ENCODE results near the gene ZFHX3. TPM values are rescaled to one million over a fixed set of nuclear protein-coding genes. Genes with fewer than 3 reads are reported as not detected.

ZFHX3 gene
- total and polyA plus RNA-seq, 10 of the 15 experiments (the other 5 are each of a cell fraction or from before 2014, with no cell fraction given): 0.68 to 8.6 (median 2.0) TPM

- Histone ChIP-seq H3K4me1 (ENCODE audit: control insufficient read depth, insufficient read depth, low read length) (no peaks in the 10 kb centered on the region), H3K27me3 (replicated peaks in 1 of 2; ENCODE audit: control insufficient read depth in 2 of 2, insufficient read depth in 2 of 2, low read length in 1 of 2) (no peaks in the 10 kb centered on the region), H3K79me2 (ENCODE audit: control insufficient read depth, insufficient read depth, low read length) (no peaks in the 10 kb centered on the region), H3K4me2 (ENCODE audit: control insufficient read depth, insufficient read depth) (no peak overlapping the region), H4K20me1 (ENCODE audit: control insufficient read depth, insufficient read depth) (no peaks in the 10 kb centered on the region), H3K36me3 (ENCODE audit: control insufficient read depth in 2 of 2, insufficient read depth in 2 of 2, low read length in 1 of 2) (no peaks in the 10 kb centered on the region), H3K9me3 (replicated peaks; ENCODE audit: control insufficient read depth, insufficient read depth, low read length) (no peaks in the 10 kb centered on the region), H3K4me3 (no peak overlapping the region), H2AFZ (ENCODE audit: control insufficient read depth, low read depth, low read length) (no peak overlapping the region), H3K27ac (ENCODE audit: control insufficient read depth, insufficient read depth) (no peak overlapping the region), H3K9ac (ENCODE audit: control insufficient read depth, insufficient read depth, low read length) (no peak overlapping the region)
- ATAC-seq (no peak), DNase-seq (ENCODE audit: low read depth, low spot score) (no peak), FAIRE-seq (no peak)
- SMC1A ChIA-PET (ENCODE audit: uncharacterized antibody, unreplicated experiment): no interaction called here
- no peak for TF ChIP-seq TCF3 (IDR thresholded peaks at IDR 0.05; ENCODE audit: borderline replicate concordance, insufficient read depth, low read depth, low read length)
- in situ Hi-C loops (cut with MboI): no loop called here
- POLR2A ChIA-PET: no interaction called here
- intact Hi-C loops (cut with micrococcal nuclease; ENCODE audit: unreplicated experiment): no loop called here
- RAD21 ChIA-PET (ENCODE audit: unreplicated experiment): no interaction called here
- CTCF ChIA-PET: interaction anchor here (0.6 kb wide), 1 partner anchor 874 kb away, joined by 3 read pairs; no protein-coding TSS in a partner anchor
- no TSS peak for BruUV-seq (replicated peaks)
- WGBS (ENCODE audit: insufficient coverage, insufficient replicate concordance, low lambda C conversion rate, missing lambda C conversion rate): 79% methylated on average over 5 of the region's 5 CpGs
Measured at GRCh38 chr16:72970656-72971055, 77.3 kb downstream of the ZFHX3 start.

- CTCF ChIA-PET: no interaction called here
- no peak overlapping the region for H3K4me3 ChIP-seq
- no peaks in the 10 kb centered on the region for H3K4me1 ChIP-seq (ENCODE audit: control insufficient read depth, insufficient read depth, low read length)
- no peaks in the 10 kb centered on the region for H3K9me3 ChIP-seq (replicated peaks; ENCODE audit: control insufficient read depth, insufficient read depth, low read length)
- H3K79me2 ChIP-seq (ENCODE audit: control insufficient read depth, insufficient read depth, low read length): no peaks in the 10 kb centered on the region
- no peaks in the 10 kb centered on the region for H3K36me3 ChIP-seq (ENCODE audit: control insufficient read depth in 2 of 2, insufficient read depth in 2 of 2, low read length in 1 of 2)
- H3K27me3 ChIP-seq (replicated peaks in 1 of 2; ENCODE audit: control insufficient read depth in 2 of 2, insufficient read depth in 2 of 2, low read length in 1 of 2): no peaks in the 10 kb centered on the region
- ATAC-seq (no peak), DNase-seq (ENCODE audit: low read depth, low spot score) (no peak), FAIRE-seq (no peak)
- no peak overlapping the region for H3K4me2 ChIP-seq (ENCODE audit: control insufficient read depth, insufficient read depth)
- WGBS (ENCODE audit: insufficient coverage, insufficient replicate concordance, low lambda C conversion rate, missing lambda C conversion rate): 97% methylated on average over 9 of the region's 9 CpGs
- no peak overlapping the region for H3K9ac ChIP-seq (ENCODE audit: control insufficient read depth, insufficient read depth, low read length)
- in situ Hi-C loops (cut with MboI): no loop called here
- intact Hi-C loops (cut with micrococcal nuclease; ENCODE audit: unreplicated experiment): no loop called here
- H2AFZ ChIP-seq (ENCODE audit: control insufficient read depth, low read depth, low read length): no peak overlapping the region
- no TSS peak for BruUV-seq (replicated peaks)
- no peak overlapping the region for H3K27ac ChIP-seq (ENCODE audit: control insufficient read depth, insufficient read depth)
- SMC1A ChIA-PET (ENCODE audit: uncharacterized antibody, unreplicated experiment): no interaction called here
- H4K20me1 ChIP-seq (ENCODE audit: control insufficient read depth, insufficient read depth): no peaks in the 10 kb centered on the region
- POLR2A ChIA-PET: no interaction called here
- RAD21 ChIA-PET (ENCODE audit: unreplicated experiment): no interaction called here
- TF ChIP-seq CBX3 (IDR thresholded peaks at IDR 0.05; ENCODE audit: borderline replicate concordance, low read depth): no peak
- no peak for TF ChIP-seq ZBTB11 (CRISPR knock-in tag; IDR thresholded peaks at IDR 0.05)
- TF ChIP-seq ZNF384 (IDR thresholded peaks at IDR 0.05; ENCODE audit: borderline replicate concordance, low read depth, low read length): no peak
- no peak for TF ChIP-seq RAD51 (IDR thresholded peaks at IDR 0.05)
- no peak for TF ChIP-seq MXI1 (IDR thresholded peaks at IDR 0.05; ENCODE audit: low read depth, low read length)
- no peak for TF ChIP-seq ZNF687 (IDR thresholded peaks at IDR 0.05)
- TF ChIP-seq EP300 (IDR thresholded peaks at IDR 0.05; ENCODE audit: borderline replicate concordance in 1 of 2, control insufficient read depth in 1 of 2, low read depth in 2 of 2, low read length in 2 of 2): no peak
- no peak for TF ChIP-seq MAX (IDR thresholded peaks at IDR 0.05; ENCODE audit: low read depth, low read length)
- TF ChIP-seq SMAD1 (IDR thresholded peaks at IDR 0.05; ENCODE audit: low read depth, partially characterized antibody): no peak
Measured at GRCh38 chr16:72969812-72970211, 78.1 kb downstream of the ZFHX3 start.
